Neural progenitor cell (in vitro differentiated cells): ENCODE measurements around the gene CNOT8. TPM values are rescaled to one million over a fixed set of nuclear protein-coding genes. Genes with fewer than 3 reads are reported as not detected.

Source experiments
- DNase-seq: peaks from one replicate; pipeline ENCODE4 v3.0.0-alpha.2; 2016; ENCODE audit warnings: low spot score
- H2AFZ ChIP-seq: fragments of 200-600 bp; sonication (generic); replicated peaks from 2 replicates; pipeline ENCODE4 v1.6.1; 2016; ENCODE audit warnings: antibody characterized with exemption
- H3F3A ChIP-seq: fragments of 200-600 bp; sonication (generic); 2 replicates; pipeline ENCODE4 v1.6.1; 2016; ENCODE audit warnings: antibody characterized with exemption, low read depth
- H3K27ac ChIP-seq: fragments of 200-600 bp; sonication (generic); 2 replicates; pipeline ENCODE4 v1.5.1; 2016; ENCODE audit warnings: mild to moderate bottlenecking
- H3K27me3 ChIP-seq: fragments of 200-600 bp; sonication (generic); 2 replicates; pipeline ENCODE4 v1.6.1; 2016; ENCODE audit warnings: mild to moderate bottlenecking, moderate library complexity
- H3K36me3 ChIP-seq: fragments of 200-600 bp; sonication (generic); 2 replicates; pipeline ENCODE4 v1.5.1; 2016
- H3K4me1 ChIP-seq: fragments of 200-600 bp; sonication (generic); 2 replicates; pipeline ENCODE4 v1.6.1; 2016; ENCODE audit warnings: mixed run types
- H3K4me2 ChIP-seq: fragments of 200-600 bp; sonication (generic); 2 replicates; pipeline ENCODE4 v1.6.1; 2016
- H3K4me3 ChIP-seq: fragments of 200-600 bp; sonication (generic); 2 replicates; pipeline ENCODE4 v1.5.1; 2016
- H3K79me2 ChIP-seq: fragments of 200-600 bp; sonication (generic); 2 replicates; pipeline ENCODE4 v1.6.1; 2016; ENCODE audit warnings: low read depth
- H3K9ac ChIP-seq: fragments of 200-600 bp; sonication (generic); 2 replicates; pipeline ENCODE4 v1.6.1; 2016
- H3K9me3 ChIP-seq: fragments of 200-600 bp; sonication (generic); 2 replicates; pipeline ENCODE4 v1.5.1; 2016; ENCODE audit warnings: low read depth
- H4K20me1 ChIP-seq: fragments of 200-600 bp; sonication (generic); 2 replicates; pipeline ENCODE4 v1.6.1; 2016; ENCODE audit warnings: low read depth
- H3K27ac Mint-ChIP-seq: 3 replicates; pipeline ENCODE4 v1.8.0; 2021; ENCODE audit warnings: mixed read lengths
- H3K27me3 Mint-ChIP-seq: 2 replicates; pipeline ENCODE4 v1.8.0; 2022; ENCODE audit warnings: low read depth, mild to moderate bottlenecking, inconsistent platforms, moderate library complexity, mixed read lengths; ENCODE audit not compliant: insufficient read depth
- H3K36me3 Mint-ChIP-seq: 3 replicates; pipeline ENCODE4 v1.8.0; 2021; ENCODE audit warnings: mixed read lengths
- H3K4me1 Mint-ChIP-seq: 3 replicates; pipeline ENCODE4 v1.8.0; 2021; ENCODE audit warnings: mixed read lengths
- H3K4me3 Mint-ChIP-seq: 3 replicates; pipeline ENCODE4 v1.8.0; 2021; ENCODE audit warnings: mild to moderate bottlenecking, moderate library complexity, mixed read lengths
- H3K9me3 Mint-ChIP-seq: 3 replicates; pipeline ENCODE4 v1.8.0; 2020; ENCODE audit warnings: mixed read lengths
- CTCF ChIP-seq: fragments of 200-600 bp; sonication (generic); IDR thresholded peaks from 2 replicates; pipeline ENCODE4 v1.5.1; 2017; ENCODE audit warnings: antibody characterized with exemption, mild to moderate bottlenecking
- EZH2 ChIP-seq: fragments of 200-600 bp; sonication (generic); IDR thresholded peaks from 2 replicates; pipeline ENCODE4 v1.6.1; 2017; ENCODE audit warnings: antibody characterized with exemption, mild to moderate bottlenecking, moderate library complexity
- EZH2phosphoT487 ChIP-seq: fragments of 200-600 bp; sonication (generic); IDR thresholded peaks from 2 replicates; pipeline ENCODE4 v1.6.1; 2017; ENCODE audit warnings: antibody characterized with exemption
- microRNA counts: library from miRNA; unstranded; fragments of <30 nt; microRNA quantifications from one replicate; lab custom pipeline; 2016
- microRNA-seq: library from miRNA; unstranded; fragments of <30 nt; microRNA quantifications from one replicate; pipeline ENCODE4, GENCODE V29; 2016
- small RNA-seq: library from RNA; depleted of rRNA; stranded (forward); fragments of <200 nt; gene quantifications from one replicate; pipeline ENCODE3, GENCODE V24; 2015
- total RNA-seq: library from RNA; depleted of rRNA; stranded (reverse); fragments of >200 nt; gene quantifications from 2 replicates; pipeline ENCODE4 v1.2.3, GENCODE V29; 2015; ENCODE audit warnings: low replicate concordance

The CNOT8 gene
- total RNA-seq, 1 donor from 2014 or later: 90.8 TPM

- no peak overlapping the region for H2AFZ ChIP-seq
- H3K9me3 ChIP-seq: no peaks in the 10 kb centered on the region
- Mint-ChIP-seq H3K27ac (no peak overlapping the region), H3K27me3 (no peaks in the 10 kb centered on the region), H3K4me3 (no peak overlapping the region), H3K36me3 (peaks cover 12% of the 10 kb centered on the region), H3K9me3 (no peaks in the 10 kb centered on the region), H3K4me1 (no peaks in the 10 kb centered on the region)
- H4K20me1 ChIP-seq: no peaks in the 10 kb centered on the region
- no peak overlapping the region for H3K4me3 ChIP-seq
- H3K27me3 ChIP-seq: no peaks in the 10 kb centered on the region
- no peak overlapping the region for H3K4me2 ChIP-seq
- no peaks in the 10 kb centered on the region for H3K4me1 ChIP-seq
- H3K9ac ChIP-seq: no peak overlapping the region
- TF ChIP-seq EZH2phosphoT487: no peak
- no peak for TF ChIP-seq CTCF
- TF ChIP-seq EZH2: no peak
- DNase-seq: no peak
- H3F3A ChIP-seq: no peaks in the 10 kb centered on the region
- H3K27ac ChIP-seq: no peak overlapping the region
- H3K79me2 ChIP-seq: no peaks in the 10 kb centered on the region
- H3K36me3 ChIP-seq: peaks cover 28% of the 10 kb centered on the region
Measured at GRCh38 chr5:154917757-154918156, 59.3 kb downstream of the CNOT8 start.

- Histone ChIP-seq H3K79me2 (no peaks in the 10 kb centered on the region), H3K9ac (no peak overlapping the region), H3K36me3 (peaks cover 26% of the 10 kb centered on the region), H3K9me3 (no peaks in the 10 kb centered on the region), H3K4me2 (no peak overlapping the region), H3K4me1 (no peaks in the 10 kb centered on the region), H2AFZ (no peak overlapping the region), H3K27ac (no peak overlapping the region), H3K27me3 (no peaks in the 10 kb centered on the region), H4K20me1 (no peaks in the 10 kb centered on the region), H3K4me3 (no peak overlapping the region), H3F3A (no peaks in the 10 kb centered on the region)
- Mint-ChIP-seq H3K4me1 (no peaks in the 10 kb centered on the region), H3K27me3 (no peaks in the 10 kb centered on the region), H3K4me3 (no peak overlapping the region), H3K36me3 (peaks cover 17% of the 10 kb centered on the region), H3K27ac (no peak overlapping the region), H3K9me3 (no peaks in the 10 kb centered on the region)
- TF ChIP-seq EZH2phosphoT487: no peak
- no peak for TF ChIP-seq EZH2
- TF ChIP-seq CTCF: no peak
- DNase-seq: no peak
Measured at GRCh38 chr5:154923441-154924430, 65.3 kb downstream of the CNOT8 start.

MicroRNA genes within 50 kb of the gene (microRNA counts, 767-probe panel; counts per million panel counts)
- 460 counts per million, percentile 90 among the panel's probes with 10 or more counts for microRNA hsa-miR-378h (lab: Ali Mortazavi, UCI)

Small RNA genes lying within 50 kb of the gene (microRNA-seq; reads per million reads assigned to microRNA genes)
- not detected for gene MIR378H

Small RNA genes lying within 50 kb of the gene (small RNA-seq; reads per million reads assigned to genes)
- gene MIR378H: not detected

Other genes starting within 250 kb of the CNOT8 start
- gene LARP1, start 103.2 kb upstream of the CNOT8 start, total RNA-seq: 53.8 and 85.2 TPM in 2 replicates
- 7.3 and 9.2 TPM in 2 replicates for gene FAXDC2, start 8.0 kb upstream of the CNOT8 start, total RNA-seq
- gene GEMIN5, start 79.6 kb downstream of the CNOT8 start, total RNA-seq: 18.5 and 23.4 TPM in 2 replicates
- gene MRPL22, start 82.4 kb downstream of the CNOT8 start, total RNA-seq: 25.7 and 49.1 TPM in 2 replicates
- gene KIF4B, start 155.1 kb downstream of the CNOT8 start, total RNA-seq: 0.12 TPM in 1 of 2 replicates, not detected in the other